Stimulated activated CD8-positive, alpha-beta memory T cell treated with anti-CD3 and anti-CD28 coated beads, Interleukin-4, amount 100 ng/mL, for 24 hours (primary cell): ENCODE measurements around the gene RBM14.
A peak's percentile ranks its signal among the peaks of the same experiment; 100 is the strongest.
"Not testable (repeated sequence)": the region's sequence is repeated elsewhere in the genome, so short reads cannot be mapped to it uniquely, and the experiment has no call there.

Source experiments
- DNase-seq: peaks from one replicate; pipeline ENCODE4 v3.0.0-alpha.2; 2020; ENCODE audit warnings: low read depth

The RBM14 gene

DNA sequence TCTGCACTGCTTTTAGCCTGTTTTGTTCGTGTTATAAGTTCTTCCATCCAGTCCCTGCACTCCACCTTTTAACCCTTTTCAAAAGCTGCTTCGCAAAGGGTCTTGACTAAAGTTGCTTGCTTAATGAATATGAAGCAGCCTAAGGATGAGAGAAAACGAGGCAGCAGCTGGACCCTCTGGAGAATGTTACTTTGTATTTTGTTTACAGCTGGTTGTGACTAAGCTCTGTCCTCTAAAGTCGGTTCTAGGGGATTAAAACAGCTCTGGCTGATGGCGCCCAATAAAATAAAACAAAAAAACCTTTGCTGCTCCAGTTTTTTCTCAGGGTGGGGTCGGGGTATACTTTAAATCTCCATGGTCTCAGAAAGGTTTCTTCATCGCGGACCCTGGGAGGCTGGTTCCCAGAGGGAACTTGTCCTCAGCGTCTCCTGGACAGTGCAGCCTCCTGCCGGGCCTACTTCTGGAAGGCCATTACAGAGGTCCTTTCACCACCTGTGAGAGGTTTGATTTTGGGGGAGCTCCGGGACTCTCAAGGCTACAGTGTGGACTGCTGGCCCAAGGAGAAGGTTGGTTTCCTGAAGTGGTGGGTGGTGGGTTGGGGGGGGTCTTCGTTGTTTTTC, 21.2 kb downstream of the RBM14 start:
- no peak for DNase-seq

DNA sequence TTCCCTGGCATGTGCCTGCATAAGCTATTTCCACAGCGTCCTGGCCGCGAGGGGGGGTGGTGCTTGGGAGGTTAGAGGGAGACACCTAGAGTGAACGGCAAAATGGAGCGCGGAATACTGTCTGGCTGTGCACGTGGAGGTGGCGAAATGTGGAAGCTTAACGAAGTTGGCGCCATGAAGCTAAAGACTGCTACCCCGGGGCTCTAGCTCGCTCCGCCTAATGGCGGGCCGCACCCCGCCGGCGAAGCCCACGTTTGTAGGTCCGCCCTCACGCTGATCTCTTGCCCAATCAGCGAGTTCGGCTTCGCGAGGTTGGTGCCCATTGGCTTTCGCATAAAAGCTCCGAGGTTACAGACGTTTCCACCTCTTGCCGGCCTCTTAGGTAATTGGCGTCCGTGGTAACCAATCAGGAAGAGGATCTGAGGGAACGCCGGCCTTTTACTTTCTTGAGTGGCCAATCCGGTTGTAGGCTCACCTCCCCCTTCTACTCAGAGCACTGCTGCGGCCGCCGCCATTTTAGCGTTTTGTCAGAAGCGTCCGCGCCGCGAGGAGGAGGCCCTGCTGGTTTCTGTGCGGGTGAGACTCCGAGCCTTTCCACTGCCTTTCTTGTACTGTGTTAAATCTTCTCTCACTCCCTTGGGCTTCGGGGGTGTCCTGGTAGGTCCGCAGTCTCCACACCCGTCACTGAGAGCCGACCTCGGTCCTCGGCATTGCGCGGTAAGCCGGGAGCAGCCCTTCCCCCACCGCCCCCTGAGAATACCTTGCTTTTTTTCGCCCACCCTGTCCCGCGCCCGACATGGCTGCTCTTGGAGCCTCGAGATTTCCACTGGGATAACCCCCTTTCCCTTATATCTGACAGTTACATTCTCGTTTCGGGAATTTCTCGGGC, 22.0 kb downstream of the RBM14 start, which contains the start of gene RBM4:
Gene RBM4, plus strand, starts transcription at position 527 of the 889 bp plus-strand sequence. CDS start 1,009 bp downstream, outside the sequence.
- DNase-seq, result peak; percentile 87

DNA sequence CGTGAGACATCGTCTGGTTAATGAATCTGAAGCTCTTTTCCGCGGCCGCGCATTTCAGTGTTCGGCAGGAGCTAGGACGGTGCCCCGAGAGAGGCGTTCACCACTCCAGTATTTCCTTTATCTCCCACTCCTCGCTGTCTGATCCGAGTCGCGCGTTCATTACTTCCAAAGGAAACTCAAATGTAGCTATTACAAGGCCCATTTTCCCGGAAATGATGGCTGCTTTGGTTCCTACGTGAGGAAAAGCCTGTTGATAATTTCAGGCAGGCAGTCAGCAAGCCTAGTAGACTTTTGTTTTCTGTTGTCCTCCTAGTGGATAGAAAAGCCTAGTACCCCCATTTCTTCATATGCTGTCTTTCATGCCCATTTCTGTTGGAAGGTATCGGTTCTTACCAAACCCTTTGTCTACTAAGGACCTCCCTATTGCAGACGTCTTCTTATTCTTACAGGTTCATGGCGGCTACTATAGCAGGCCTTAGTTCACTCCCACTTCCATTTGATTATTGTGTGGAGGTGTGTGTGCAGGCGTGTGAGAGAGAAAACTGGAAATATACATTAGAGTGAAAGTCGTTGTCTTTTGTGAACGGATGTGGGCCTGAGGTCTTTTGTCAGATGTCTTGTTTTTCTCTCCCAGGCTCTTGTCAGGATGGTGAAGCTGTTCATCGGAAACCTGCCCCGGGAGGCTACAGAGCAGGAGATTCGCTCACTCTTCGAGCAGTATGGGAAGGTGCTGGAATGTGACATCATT, 22.8 kb downstream of the RBM14 start:
- DNase-seq, result peak; percentile 9

DNA sequence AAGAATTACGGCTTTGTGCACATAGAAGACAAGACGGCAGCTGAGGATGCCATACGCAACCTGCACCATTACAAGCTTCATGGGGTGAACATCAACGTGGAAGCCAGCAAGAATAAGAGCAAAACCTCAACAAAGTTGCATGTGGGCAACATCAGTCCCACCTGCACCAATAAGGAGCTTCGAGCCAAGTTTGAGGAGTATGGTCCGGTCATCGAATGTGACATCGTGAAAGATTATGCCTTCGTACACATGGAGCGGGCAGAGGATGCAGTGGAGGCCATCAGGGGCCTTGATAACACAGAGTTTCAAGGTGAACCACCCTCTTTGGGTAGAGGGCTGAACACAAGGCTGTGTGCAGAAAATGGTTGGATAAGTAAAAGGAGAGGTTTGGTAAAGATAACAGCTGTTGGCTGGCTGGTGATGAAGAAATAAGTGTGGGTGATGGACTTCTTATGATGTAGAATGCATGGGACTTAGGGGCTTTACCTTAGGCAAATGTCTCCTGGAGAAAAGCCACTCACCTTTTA, 23.4 kb downstream of the RBM14 start:
- not testable (repeated sequence) for DNase-seq

DNA sequence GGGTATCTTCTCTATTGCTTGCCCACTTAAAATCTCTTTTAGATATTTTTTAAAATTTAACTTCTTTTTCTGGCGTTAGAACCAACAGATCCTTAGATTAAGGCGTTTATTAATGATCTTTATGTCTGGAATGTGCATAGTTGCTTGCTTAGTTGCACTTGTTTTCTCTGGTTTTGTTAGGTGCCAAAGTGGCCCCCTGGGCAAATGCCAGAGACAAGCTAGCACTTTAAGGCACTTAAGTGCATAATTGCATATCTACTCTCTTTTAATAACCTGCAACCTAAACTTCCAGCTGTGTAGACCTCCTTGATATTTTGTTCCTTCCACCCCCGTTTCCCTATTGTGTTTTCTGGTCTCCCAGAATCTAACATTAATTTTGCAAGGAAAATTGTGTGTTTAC, 25.4 kb downstream of the RBM14 start:
- DNase-seq, result no peak

- DNase-seq, result no peak
Measured at GRCh38 chr11:66643745-66644437, 27.5 kb downstream of the RBM14 start.

DNA sequence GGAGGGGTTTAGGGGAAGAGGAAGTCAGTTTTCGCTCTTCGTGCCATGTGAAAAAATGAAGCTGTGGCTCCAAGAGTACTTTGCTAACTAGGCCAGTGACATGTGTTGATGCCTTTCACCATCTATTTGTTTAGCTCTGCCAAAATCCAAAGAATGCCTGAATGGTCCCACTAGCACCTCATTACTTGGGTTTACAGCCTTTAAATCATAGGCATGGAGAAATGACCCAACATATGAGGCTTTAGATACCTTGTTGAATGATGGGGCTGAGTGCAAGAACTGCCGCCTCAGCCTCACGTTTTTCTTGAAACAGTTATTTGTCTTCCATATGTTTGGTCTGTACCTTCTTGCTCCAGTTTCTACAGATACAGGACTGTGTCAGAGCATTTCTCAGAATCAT, 30.4 kb downstream of the RBM14 start:
- no peak for DNase-seq

DNA sequence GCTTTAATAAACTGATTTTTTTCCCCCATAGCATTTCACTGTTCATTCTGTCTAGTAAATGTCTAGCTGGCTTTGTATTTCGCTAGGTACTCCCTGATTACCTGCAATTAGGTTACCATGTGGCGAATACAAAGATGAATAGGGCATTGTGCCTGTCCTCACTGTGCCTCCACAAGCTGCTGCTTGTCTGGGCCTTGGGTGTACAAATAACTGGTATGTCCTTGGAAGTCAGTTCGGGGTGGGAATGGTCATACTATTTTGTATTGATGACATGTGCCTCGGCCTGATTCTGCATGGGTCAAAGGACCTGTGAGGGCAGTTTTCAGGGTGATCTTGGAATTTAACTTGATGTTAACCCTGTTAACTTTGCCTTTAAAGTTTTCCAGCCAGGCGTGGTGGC, 33.5 kb downstream of the RBM14 start:
- no peak for DNase-seq

- no peak for DNase-seq
Measured at GRCh38 chr11:66651016-66651415, 34.6 kb downstream of the RBM14 start.

DNA sequence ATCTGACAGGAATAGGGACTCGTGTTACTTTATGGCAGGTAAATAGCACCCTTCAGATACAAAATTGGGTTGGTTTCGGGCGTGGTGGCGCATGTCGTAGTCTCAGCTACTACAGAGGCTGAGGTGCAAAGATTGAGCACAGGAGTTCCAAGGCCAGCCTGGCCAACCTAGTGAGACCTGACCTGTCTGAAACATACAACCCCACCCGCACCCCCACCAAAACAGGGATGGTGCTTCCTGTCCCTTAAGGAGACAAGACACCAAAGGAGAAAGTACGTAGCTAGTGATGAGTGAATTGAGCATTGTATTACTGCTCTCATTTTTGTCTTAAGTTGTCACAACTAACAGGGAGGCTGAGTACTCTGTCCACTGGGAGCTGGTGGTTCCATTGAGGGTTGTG, 36.2 kb downstream of the RBM14 start:
- DNase-seq, result no peak

- DNase-seq, result no peak
Measured at GRCh38 chr11:66653123-66653522, 36.7 kb downstream of the RBM14 start.

DNA sequence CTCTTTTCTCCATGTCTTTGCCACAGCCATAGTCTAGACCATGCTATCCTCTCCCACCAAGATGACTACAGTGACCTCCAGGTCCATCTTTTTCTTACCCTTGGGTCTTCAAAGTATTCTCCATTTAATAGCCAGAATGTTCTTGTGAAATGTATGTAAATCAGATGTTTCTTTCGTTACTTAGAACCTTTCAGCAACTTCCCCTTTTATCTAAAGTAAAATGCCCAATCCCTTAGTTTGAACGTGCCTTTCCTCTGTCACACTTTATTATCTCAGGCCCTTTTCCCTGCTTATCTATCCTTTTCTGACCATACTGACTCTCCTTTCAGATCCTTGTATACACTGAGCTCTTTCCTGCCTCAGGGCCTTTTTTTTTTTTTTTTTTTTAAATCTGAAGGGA, 43.3 kb downstream of the RBM14 start:
- DNase-seq, result no peak

GRCh38 chr11:66663741-66664296, 47.4 kb downstream of the RBM14 start:
- no peak for DNase-seq

GRCh38 chr11:66665369-66665768, 48.9 kb downstream of the RBM14 start:
- no peak for DNase-seq

DNA sequence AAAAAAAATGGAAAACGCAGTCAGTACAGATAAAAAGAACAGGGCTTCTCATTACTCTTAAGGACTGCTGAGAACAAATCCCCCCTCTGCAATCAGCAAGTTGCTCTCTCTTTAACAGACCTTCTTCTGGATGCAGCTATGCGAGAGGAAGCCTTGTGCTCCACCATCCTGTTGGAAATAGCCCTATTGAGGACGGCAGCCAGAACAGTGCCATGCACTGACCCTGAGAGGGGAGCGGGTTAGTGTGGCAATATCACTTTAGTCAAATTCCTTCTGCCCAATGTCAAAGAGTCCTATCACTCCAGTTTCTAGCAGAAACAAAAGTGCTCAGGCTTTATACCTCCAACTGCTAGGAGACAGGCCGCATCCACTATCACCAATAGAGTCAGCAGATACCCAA, 54.4 kb downstream of the RBM14 start:
- no peak for DNase-seq

- no peak for DNase-seq
Measured at GRCh38 chr11:66674964-66675602, 58.7 kb downstream of the RBM14 start.

- DNase-seq, result no peak
Measured at GRCh38 chr11:66676282-66676919, 60.0 kb downstream of the RBM14 start.
